T-helper 1 cell treated with Interleukin-12 subunit alpha and Interleukin-12 subunit beta and Interleukin-4 antibody, amounts not matched to agents 30 μg/mL and 1 μg/mL, for 36 hours (primary cell): ENCODE results near the gene IFNW1.
A peak's percentile ranks its signal among the peaks of the same experiment; 100 is the strongest.
"Not testable (repeated sequence)": the region's sequence is repeated elsewhere in the genome, so short reads cannot be mapped to it uniquely, and the experiment has no call there.

ENCODE experiments used
- H3K27ac Mint-ChIP-seq: one replicate; pipeline ENCODE4 v1.8.0; 2021; ENCODE audit warnings: mild to moderate bottlenecking, mixed read lengths
- H3K27me3 Mint-ChIP-seq: one replicate; pipeline ENCODE4 v1.8.0; 2021; ENCODE audit warnings: low read depth, mixed read lengths
- H3K36me3 Mint-ChIP-seq: one replicate; pipeline ENCODE4 v1.8.0; 2021; ENCODE audit warnings: low read depth, mixed read lengths
- H3K4me1 Mint-ChIP-seq: one replicate; pipeline ENCODE4 v1.8.0; 2021; ENCODE audit warnings: low read depth, mixed read lengths
- H3K4me3 Mint-ChIP-seq: one replicate; pipeline ENCODE4 v1.8.0; 2021; ENCODE audit warnings: mild to moderate bottlenecking, moderate library complexity, mixed read lengths
- H3K9me3 Mint-ChIP-seq: one replicate; pipeline ENCODE4 v1.8.0; 2021; ENCODE audit warnings: mixed read lengths

Gene IFNW1

DNA sequence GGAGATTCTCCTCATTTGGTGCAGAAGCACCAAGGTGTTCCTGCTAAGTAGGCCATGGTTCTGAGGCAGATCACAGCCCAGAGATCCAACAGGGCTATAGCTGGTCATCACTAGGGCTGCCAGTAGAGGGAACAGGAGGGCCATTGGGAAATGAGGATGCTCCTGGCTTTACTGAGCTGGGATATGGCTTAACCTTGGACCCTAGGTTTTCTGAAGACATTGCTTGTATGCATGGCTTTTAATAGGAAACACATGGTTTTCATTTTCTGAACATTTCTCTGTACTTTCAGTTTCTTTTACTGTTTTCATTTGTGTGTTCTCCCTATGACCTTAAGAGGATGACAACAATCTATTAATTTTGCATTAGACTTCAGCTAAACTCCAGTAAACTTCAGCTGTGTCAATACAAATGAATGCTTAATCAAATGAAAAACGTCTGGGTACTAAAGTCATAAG is at the start of gene IFNW1:
IFNW1 (minus strand) TSS at position 406 of the 456 bp plus-strand sequence; CDS start at position 144, 262 bp downstream.
- Mint-ChIP-seq H3K27me3 (peaks cover 11% of the 10 kb centered on the region), H3K27ac (peak within 1 kb of the TSS; percentile 46), H3K4me3 (no peak within 1 kb of the TSS)

DNA sequence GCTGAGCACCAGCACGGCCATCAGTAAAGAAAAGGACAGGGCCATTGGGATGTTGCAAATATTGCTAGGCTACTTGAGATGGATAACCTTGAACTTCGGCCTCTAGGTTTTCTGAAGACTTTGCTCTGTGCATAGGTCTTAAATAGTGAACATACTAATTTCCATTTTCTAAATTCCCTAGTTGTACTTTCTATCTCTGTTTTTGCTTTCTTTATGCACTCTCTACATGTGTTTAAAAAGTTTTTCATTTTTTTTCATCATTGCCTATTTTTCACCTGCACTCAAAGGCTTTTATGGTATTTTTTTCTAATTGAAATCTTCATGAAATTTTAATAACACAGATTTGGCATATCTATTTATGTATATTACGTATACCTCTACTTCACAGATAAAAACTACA is 45.9 kb upstream of the IFNW1 start, which contains the start of gene IFNA4:
IFNA4 (minus strand) TSS at position 101 of the 400 bp plus-strand sequence; CDS start at position 45, 56 bp downstream.
- H3K36me3 Mint-ChIP-seq, H3K4me3 Mint-ChIP-seq, H3K27ac Mint-ChIP-seq: not testable (repeated sequence)

More for the DNA sequence above, at the start of gene IFNW1:
- Mint-ChIP-seq H3K36me3 (peaks cover 17% of the 10 kb centered on the region), H3K9me3 (peaks cover 16% of the 10 kb centered on the region), H3K4me1 (peaks cover 24% of the 10 kb centered on the region)

DNA sequence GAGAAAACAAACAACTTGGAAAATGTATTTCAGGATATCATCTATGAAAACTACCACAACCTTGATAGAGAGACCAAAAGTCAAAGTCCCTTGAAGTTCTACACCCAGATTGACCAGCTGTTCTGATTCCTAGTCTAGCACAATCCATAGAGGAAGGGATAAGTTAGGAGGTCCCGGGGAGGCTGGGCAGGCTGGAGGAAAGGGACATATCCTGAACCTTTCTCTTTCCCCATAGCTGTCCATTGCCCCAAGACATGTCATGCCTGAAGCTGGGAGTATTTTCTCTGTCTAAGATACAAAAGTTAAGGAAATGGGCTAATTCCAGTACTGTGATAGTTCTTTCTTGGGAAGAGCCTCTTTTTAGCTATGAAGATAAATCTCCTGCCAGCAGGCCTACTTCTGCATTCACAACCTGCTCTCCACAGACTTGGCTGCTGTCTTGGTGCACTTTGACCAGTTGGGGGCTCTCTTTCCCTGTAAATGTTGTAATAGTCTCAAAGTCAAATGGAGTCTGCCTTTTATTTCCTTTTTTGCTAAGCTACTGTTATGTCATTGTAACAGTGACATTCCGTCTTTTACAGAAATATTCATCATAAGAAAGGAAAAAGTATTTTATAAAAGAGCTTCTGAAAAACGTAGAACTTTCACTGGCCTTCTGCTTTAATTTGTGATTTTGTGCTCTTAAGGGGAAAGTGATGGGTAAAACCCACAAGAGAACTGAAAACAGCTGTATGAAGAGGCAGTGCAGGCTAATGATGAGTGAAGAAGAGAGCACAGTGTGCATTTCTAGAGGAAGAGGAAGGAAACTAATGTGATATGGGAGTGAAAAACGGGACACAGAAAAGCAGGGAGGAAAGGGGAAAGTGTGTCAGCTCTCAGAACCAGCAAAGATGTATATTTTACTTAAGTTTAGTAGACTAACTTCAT is 41.4 kb upstream of the IFNW1 start:
- H3K4me1 Mint-ChIP-seq, H3K4me3 Mint-ChIP-seq, H3K27ac Mint-ChIP-seq, H3K36me3 Mint-ChIP-seq, H3K9me3 Mint-ChIP-seq: not testable (repeated sequence)
- H3K27me3 Mint-ChIP-seq = peaks cover 18% of the 10 kb centered on the region

More for the DNA sequence above, 45.9 kb upstream of the IFNW1 start, which contains the start of gene IFNA4:
- not testable (repeated sequence) for H3K4me1 Mint-ChIP-seq, H3K9me3 Mint-ChIP-seq
- peaks cover 29% of the 10 kb centered on the region for H3K27me3 Mint-ChIP-seq

DNA sequence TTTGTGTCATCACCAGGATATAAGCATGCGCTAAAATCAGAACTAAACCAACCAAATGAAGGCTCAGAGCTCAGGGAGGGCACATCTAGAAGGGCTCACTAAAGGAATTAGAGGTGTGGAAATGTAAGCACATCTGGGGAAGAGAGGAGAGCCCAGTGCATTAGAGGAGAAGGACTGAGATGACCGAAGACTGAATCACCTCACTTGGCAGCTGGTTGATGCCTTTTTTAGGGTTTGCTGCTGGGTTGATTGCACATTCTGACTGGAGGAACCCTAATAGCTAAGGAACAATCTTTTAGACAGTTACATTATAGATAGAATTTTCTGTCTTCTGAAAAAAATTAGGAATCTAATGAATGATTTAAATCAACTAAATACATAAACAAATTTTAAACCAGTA is 33.0 kb upstream of the IFNW1 start:
- no peaks in the 10 kb centered on the region for H3K4me1 Mint-ChIP-seq
- no peak overlapping the region for H3K4me3 Mint-ChIP-seq
- H3K27ac Mint-ChIP-seq = no peak overlapping the region
- no peaks in the 10 kb centered on the region for H3K36me3 Mint-ChIP-seq
- peaks cover 46% of the 10 kb centered on the region for H3K27me3 Mint-ChIP-seq
- H3K9me3 Mint-ChIP-seq = no peaks in the 10 kb centered on the region

DNA sequence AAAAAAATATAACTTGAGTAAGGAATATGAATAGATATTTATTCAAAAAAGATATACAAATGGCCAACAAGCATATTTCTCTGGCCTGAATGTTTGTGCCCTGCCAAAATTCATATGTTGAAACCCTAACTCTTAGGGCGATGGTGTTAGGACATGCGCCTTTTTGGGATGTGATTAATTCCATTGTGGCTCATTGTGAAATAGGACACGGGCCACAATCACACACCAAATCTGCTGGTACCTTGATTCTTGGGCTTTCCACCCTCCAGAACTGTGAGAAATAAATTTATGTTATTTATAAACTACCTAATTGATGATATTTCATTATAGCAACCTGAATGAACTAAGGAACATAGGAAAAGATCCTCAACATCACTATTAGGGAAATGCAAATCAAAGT is 30.5 kb upstream of the IFNW1 start:
- H3K9me3 Mint-ChIP-seq = no peaks in the 10 kb centered on the region
- no peak overlapping the region for H3K27ac Mint-ChIP-seq

DNA sequence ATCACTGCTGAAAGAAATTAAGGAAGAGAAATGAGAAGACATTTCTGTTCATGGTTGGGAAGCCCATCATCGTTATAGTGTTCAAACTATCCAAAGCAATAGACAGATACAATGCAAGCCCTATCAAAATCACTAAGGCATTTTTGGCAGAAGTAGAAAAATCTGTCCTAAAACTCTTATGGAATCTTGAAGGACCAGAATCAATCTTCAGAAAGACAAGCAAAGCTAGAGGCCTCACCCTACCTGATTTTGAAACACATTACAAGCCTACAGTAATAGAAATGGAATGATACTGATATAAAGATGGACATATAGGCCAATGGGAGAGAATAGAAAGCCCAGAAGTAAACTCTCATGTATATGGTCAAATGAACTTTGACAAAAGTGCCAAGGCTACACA is 29.7 kb upstream of the IFNW1 start:
- H3K36me3 Mint-ChIP-seq = no peaks in the 10 kb centered on the region
- H3K27me3 Mint-ChIP-seq = peaks cover 60% of the 10 kb centered on the region
- H3K9me3 Mint-ChIP-seq = no peaks in the 10 kb centered on the region
- no peak overlapping the region for H3K4me3 Mint-ChIP-seq
- H3K4me1 Mint-ChIP-seq = peaks cover 1% of the 10 kb centered on the region
- no peak overlapping the region for H3K27ac Mint-ChIP-seq

More for the DNA sequence above, 30.5 kb upstream of the IFNW1 start:
- peaks cover 60% of the 10 kb centered on the region for H3K27me3 Mint-ChIP-seq
- no peaks in the 10 kb centered on the region for H3K4me1 Mint-ChIP-seq
- no peaks in the 10 kb centered on the region for H3K36me3 Mint-ChIP-seq
- H3K4me3 Mint-ChIP-seq = no peak overlapping the region

DNA sequence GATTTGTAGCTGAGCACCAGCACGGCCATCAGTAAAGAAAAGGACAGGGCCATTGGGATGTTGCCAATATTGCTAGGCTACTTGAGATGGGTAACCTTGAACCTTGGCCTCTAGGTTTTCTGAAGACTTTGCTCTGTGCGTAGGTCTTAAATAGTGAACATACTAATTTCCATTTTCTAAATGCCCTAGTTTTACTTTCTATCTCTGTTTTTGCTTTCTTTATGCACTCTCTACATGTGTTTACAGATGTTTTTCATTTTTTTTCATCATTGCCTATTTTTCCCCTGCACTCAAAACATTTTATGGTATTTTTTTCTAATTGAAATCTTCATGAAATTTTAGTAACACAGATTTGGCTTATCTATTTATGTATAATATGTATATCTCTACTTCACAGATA is 24.9 kb upstream of the IFNW1 start, which contains the start of gene IFNA21:
IFNA21 (minus strand) TSS at position 101 of the 400 bp plus-strand sequence; CDS start at position 53, 48 bp downstream.
- Mint-ChIP-seq H3K4me1 (peaks cover 12% of the 10 kb centered on the region), H3K27me3 (peaks cover 43% of the 10 kb centered on the region)
- not testable (repeated sequence) for H3K27ac Mint-ChIP-seq, H3K9me3 Mint-ChIP-seq, H3K4me3 Mint-ChIP-seq, H3K36me3 Mint-ChIP-seq

DNA sequence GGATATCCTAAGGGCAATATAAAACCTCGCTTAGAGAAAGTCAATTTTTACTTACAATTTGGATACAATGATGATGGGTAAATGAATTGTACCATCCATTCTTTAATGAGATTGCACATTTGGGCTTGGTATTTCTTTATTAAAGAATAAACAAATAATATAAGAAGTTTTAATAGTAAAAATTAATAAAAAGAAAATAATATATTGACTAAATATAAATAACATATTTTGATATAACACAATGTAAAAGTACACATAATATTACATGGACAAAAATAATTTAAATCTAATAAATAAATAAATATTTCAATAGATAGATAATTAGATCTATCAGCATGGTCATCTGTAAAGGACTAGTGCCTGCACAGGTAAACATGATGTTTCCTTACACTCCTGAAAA is 23.9 kb upstream of the IFNW1 start:
- H3K4me3 Mint-ChIP-seq = no peak overlapping the region
- H3K4me1 Mint-ChIP-seq = peaks cover 21% of the 10 kb centered on the region
- H3K27ac Mint-ChIP-seq = no peak overlapping the region
- H3K36me3 Mint-ChIP-seq = peaks cover 2% of the 10 kb centered on the region
- peaks cover 35% of the 10 kb centered on the region for H3K27me3 Mint-ChIP-seq
- no peaks in the 10 kb centered on the region for H3K9me3 Mint-ChIP-seq

DNA sequence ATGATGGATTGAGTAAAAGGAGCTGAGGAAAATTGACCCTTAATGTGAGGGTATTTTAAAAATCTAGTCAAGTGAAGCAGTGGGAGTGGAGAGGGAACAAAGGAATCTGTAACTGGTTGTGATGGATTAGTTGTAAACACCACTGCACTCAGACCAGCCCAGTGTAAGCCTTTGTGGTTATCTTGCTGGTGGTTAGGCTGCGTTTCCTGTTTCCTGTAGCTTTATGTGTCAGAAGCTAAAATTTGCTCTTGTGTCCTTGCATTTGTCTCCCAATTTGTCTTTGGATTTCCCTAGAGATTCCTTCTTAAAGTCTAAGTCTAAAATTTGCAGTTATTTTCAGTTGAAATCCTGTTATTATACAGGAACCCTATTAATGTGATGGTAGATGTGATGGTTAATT is 18.5 kb upstream of the IFNW1 start:
- H3K36me3 Mint-ChIP-seq = peaks cover 2% of the 10 kb centered on the region
- peaks cover 8% of the 10 kb centered on the region for H3K27me3 Mint-ChIP-seq
- H3K9me3 Mint-ChIP-seq = peaks cover 12% of the 10 kb centered on the region
- H3K4me3 Mint-ChIP-seq = peak overlapping the region; percentile 57
- peaks cover 34% of the 10 kb centered on the region for H3K4me1 Mint-ChIP-seq
- peak overlapping the region; percentile 43 for H3K27ac Mint-ChIP-seq

DNA sequence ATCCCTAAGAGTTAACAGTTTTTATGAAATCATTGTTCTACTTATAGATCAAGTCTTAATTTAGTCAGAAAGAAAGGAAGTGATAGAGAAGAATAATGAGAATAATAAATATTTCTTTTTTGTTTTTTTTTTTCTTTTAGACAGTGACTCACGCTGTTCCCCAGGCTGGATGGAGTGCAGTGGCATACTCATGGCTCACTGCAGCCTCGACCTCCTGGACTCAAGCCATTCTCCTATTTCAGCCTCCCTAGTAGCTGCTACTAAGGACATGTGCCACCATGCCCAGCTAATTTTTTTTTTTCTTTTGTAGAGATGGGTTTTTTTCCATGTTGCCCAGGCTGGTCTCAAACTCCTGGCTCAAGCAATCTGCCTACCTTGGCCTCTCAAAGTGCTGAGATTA is 13.9 kb upstream of the IFNW1 start:
- peaks cover 12% of the 10 kb centered on the region for H3K9me3 Mint-ChIP-seq
- no peak overlapping the region for H3K27ac Mint-ChIP-seq
- H3K36me3 Mint-ChIP-seq = no peaks in the 10 kb centered on the region
- no peak overlapping the region for H3K4me3 Mint-ChIP-seq
- peaks cover 19% of the 10 kb centered on the region for H3K27me3 Mint-ChIP-seq
- H3K4me1 Mint-ChIP-seq = peaks cover 21% of the 10 kb centered on the region

DNA sequence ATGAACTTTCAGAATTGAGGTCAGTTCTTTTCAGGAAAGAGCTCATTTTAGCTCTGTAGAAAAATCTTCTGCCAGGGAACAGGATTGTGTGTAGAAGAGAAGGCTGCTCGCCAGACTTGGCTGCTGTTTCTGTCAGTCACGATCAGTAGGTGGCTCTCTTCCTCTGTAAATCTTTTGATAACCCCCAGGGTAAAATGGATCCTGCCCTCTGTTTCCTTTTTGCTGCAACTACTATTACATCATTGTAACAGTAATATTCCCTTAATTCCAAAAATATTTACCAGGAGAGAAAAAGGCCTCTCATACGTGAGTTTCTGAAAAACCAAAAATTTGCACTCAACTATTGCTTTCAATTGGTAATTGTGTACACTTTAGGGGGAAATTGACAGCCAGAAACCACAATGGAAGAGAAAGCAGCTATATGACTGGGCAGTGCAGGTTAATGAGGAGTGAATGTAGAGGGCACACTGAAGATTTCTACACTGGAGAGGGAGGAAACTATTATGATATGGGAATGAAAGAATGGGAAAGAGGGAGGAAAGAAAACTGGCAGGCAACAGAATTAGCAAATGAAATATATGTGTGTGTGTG is 12.5 kb upstream of the IFNW1 start:
- Mint-ChIP-seq H3K27me3 (peaks cover 18% of the 10 kb centered on the region), H3K27ac (no peak overlapping the region), H3K4me3 (no peak overlapping the region), H3K36me3 (no peaks in the 10 kb centered on the region), H3K4me1 (peaks cover 13% of the 10 kb centered on the region), H3K9me3 (peaks cover 13% of the 10 kb centered on the region)

DNA sequence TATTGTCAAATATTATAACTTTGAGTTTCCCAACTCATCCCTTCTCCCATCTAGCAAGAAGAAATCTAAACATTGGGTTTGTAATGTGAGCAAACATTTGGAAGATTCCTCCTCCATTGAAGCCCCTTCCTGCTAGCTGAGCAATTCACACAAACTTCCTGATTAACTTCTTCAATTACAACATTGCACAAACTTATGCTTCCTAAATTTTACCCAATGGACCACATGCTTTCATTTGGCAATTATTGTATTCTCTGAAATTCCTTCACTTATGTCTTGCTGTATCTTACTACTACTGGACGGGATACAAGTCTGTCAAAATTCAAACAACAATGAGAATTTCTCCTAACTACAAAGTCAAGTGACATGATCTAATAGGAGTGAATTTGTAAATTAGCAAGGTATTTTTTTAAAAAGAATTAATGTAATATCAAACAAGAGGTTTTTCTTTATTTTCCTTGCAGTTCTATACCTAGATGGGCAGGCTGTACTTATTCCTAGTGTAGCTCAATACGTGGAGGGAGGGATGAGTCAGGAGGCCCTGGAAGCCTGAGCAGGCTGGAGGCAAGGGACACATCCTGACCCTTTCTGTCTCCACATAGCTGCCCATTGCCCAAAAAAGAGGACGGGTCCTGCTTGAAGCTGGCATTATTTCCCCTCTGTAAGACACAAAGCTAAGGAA is 11.8 kb upstream of the IFNW1 start:
- H3K27me3 Mint-ChIP-seq = peaks cover 18% of the 10 kb centered on the region

DNA sequence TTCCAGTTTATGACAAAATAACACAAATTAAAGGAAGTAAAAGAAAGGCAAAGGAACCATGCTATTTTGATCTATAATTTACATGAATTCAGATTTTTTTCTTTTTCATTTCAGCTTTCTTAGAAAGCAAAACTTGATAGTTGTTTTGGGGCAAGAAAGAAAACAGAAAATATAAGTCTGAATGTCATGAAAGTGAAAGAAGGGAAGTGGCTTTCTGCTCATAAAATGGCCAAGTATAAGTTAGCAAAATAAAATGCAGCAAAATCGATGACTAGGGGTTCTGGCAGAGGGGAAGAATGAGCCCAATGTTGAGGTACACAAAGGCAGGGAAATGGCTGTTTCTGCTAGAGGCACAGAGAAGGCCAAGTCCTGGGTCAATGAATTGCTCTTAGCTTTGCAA is 3.0 kb upstream of the IFNW1 start:
- H3K27me3 Mint-ChIP-seq = peaks cover 14% of the 10 kb centered on the region
- H3K4me3 Mint-ChIP-seq = peak overlapping the region; percentile 28
- peak overlapping the region; percentile 76 for H3K27ac Mint-ChIP-seq
- peaks cover 20% of the 10 kb centered on the region for H3K36me3 Mint-ChIP-seq
- H3K9me3 Mint-ChIP-seq = peaks cover 37% of the 10 kb centered on the region
- peaks cover 24% of the 10 kb centered on the region for H3K4me1 Mint-ChIP-seq

More for the DNA sequence above, 11.8 kb upstream of the IFNW1 start:
- Mint-ChIP-seq H3K27ac (no peak overlapping the region), H3K9me3 (peaks cover 18% of the 10 kb centered on the region), H3K36me3 (peaks cover under 1% of the 10 kb centered on the region), H3K4me1 (peaks cover 12% of the 10 kb centered on the region), H3K4me3 (no peak overlapping the region)

DNA sequence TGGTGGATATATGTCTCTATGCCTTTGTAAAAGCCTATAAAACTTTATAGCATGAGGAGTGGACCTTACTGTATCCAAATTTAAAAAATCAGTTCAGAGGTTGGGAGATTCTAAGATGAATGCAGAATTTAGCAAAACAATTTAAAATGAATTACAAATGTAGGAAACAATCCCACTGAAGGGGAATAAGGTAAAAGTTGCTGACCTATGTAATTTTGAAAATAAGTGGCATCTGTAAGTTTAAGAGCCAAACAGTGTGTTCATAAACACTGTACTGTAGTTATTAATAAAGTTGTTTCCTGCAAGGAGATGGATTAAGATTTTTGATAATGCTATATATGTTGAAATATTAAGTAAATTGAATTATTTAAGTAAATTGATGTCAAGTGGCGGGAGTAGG is 4.6 kb downstream of the IFNW1 start:
- H3K4me1 Mint-ChIP-seq = peaks cover 9% of the 10 kb centered on the region
- no peak overlapping the region for H3K4me3 Mint-ChIP-seq
- H3K27ac Mint-ChIP-seq = no peak overlapping the region
- peaks cover 5% of the 10 kb centered on the region for H3K36me3 Mint-ChIP-seq
- peaks cover 25% of the 10 kb centered on the region for H3K27me3 Mint-ChIP-seq
- H3K9me3 Mint-ChIP-seq = no peaks in the 10 kb centered on the region
